HepG2 (cell line): ENCODE results near the gene EML2. TPM values are rescaled to one million over a fixed set of nuclear protein-coding genes. Genes with fewer than 3 reads are reported as not detected.

ENCODE experiments used
- JDP2 ChIP-seq: sonication (generic); formaldehyde crosslinking; IDR thresholded peaks from 2 replicates; pipeline ENCODE4 v1.8.1; 2022; ENCODE audit warnings: missing genetic modification reagents, borderline replicate concordance
- NFYC ChIP-seq: IDR thresholded peaks from 2 replicates; pipeline ENCODE4 v1.6.1; 2016; ENCODE audit warnings: missing genetic modification reagents, missing compliant biosample characterization
- SALL1 ChIP-seq: sonication (generic); formaldehyde crosslinking; IDR thresholded peaks from 2 replicates; pipeline ENCODE4 v1.8.0; 2022; ENCODE audit warnings: mild to moderate bottlenecking, missing genetic modification reagents
- TCF12 ChIP-seq, 2 experiments: fragments of 450-650 bp in 1 of 2; sonication (generic) in 1 of 2; formaldehyde crosslinking in 1 of 2; IDR thresholded peaks; 2 replicates each; pipeline versions ENCODE4 v1.6.1 to v1.8.0; 2017 to 2022; ENCODE audit warnings: antibody characterized with exemption in 1 of 2, mild to moderate bottlenecking in 1 of 2, missing genetic modification reagents in 1 of 2, moderate library complexity in 1 of 2
- TCF7L2 ChIP-seq: IDR thresholded peaks from 2 replicates; pipeline ENCODE4 v1.6.1; 2011; ENCODE audit warnings: mild to moderate bottlenecking, low read depth, low read length, moderate library complexity
- XBP1 ChIP-seq: sonication (generic); formaldehyde crosslinking; IDR thresholded peaks from 2 replicates; pipeline ENCODE4 v1.5.0; 2020; ENCODE audit warnings: missing genetic modification reagents
- ZNF350 ChIP-seq: sonication (generic); formaldehyde crosslinking; IDR thresholded peaks from 2 replicates; pipeline ENCODE4 v1.4.0; 2020; ENCODE audit warnings: mild to moderate bottlenecking, low read depth, missing genetic modification reagents, borderline replicate concordance
- ZNF446 ChIP-seq: sonication (generic); formaldehyde crosslinking; IDR thresholded peaks from 2 replicates; pipeline ENCODE4 v1.5.0; 2020; ENCODE audit warnings: mild to moderate bottlenecking, missing genetic modification reagents
- polyA plus RNA-seq, 8 experiments: library from polyadenylated mRNA; depleted of rRNA in 3 of 8; stranded (reverse) in 7 of 8; unstranded in 1 of 8; fragments of >200 nt; fragmentation: Illumina TruSeq in 4 of 8; extraction: Trizol in 4 of 8; gene quantifications; 2 replicates each; pipeline versions ENCODE4 v1.2.1 to v1.2.3, GENCODE V29; 2011 to 2016; ENCODE audit warnings: low read depth in 4 of 8, missing spikeins in 1 of 8, mixed read lengths in 1 of 8; ENCODE audit not compliant: insufficient read depth in 1 of 8
- total RNA-seq, 5 experiments: library from RNA; depleted of rRNA; stranded (reverse); fragments of >200 nt; fragmentation: Illumina TruSeq; extraction: Trizol; gene quantifications; 2 replicates each; pipeline ENCODE4 v1.2.3, GENCODE V29; 2016; ENCODE audit warnings: low read depth in 1 of 5
- TF ChIP-seq, protein P1 (sequence below): sonication (generic); formaldehyde crosslinking; IDR thresholded peaks from 2 replicates; pipeline ENCODE4 v1.4.0; 2020; ENCODE audit warnings: mild to moderate bottlenecking, missing genetic modification reagents
- TF ChIP-seq, protein P2 (sequence below): sonication (generic); formaldehyde crosslinking; IDR thresholded peaks from 2 replicates; pipeline ENCODE4 v1.9.0; 2021; ENCODE audit warnings: missing genetic modification reagents, mild to moderate bottlenecking, borderline replicate concordance
- TF ChIP-seq, protein P3 (sequence below): sonication (generic); formaldehyde crosslinking; IDR thresholded peaks from 2 replicates; pipeline ENCODE4 v1.4.0; 2020; ENCODE audit warnings: mild to moderate bottlenecking, missing genetic modification reagents, borderline replicate concordance
- TF ChIP-seq, protein P4 (sequence below): sonication (generic); formaldehyde crosslinking; IDR thresholded peaks from 2 replicates; pipeline ENCODE4 v1.5.0; 2020; ENCODE audit warnings: missing genetic modification reagents, mild to moderate bottlenecking, borderline replicate concordance
- TF ChIP-seq, protein P5 (sequence below): sonication (generic); formaldehyde crosslinking; IDR thresholded peaks from 2 replicates; pipeline ENCODE4 v1.4.0; 2020; ENCODE audit warnings: mild to moderate bottlenecking, missing genetic modification reagents
- TF ChIP-seq, protein P6 (sequence below): sonication (generic); formaldehyde crosslinking; IDR thresholded peaks from 2 replicates; pipeline ENCODE4 v1.4.0; 2020; ENCODE audit warnings: missing genetic modification reagents, borderline replicate concordance
- TF ChIP-seq, protein P7 (sequence below): sonication (generic); formaldehyde crosslinking; IDR thresholded peaks from 2 replicates; pipeline ENCODE4 v1.8.0; 2022; ENCODE audit warnings: mild to moderate bottlenecking, missing genetic modification reagents, moderate library complexity

Gene EML2
- total and polyA plus RNA-seq, 2 of the 13 experiments (the other 11 are each of a cell fraction or from before 2014, with no cell fraction given), result 7.3 to 12.9 TPM

DNA sequence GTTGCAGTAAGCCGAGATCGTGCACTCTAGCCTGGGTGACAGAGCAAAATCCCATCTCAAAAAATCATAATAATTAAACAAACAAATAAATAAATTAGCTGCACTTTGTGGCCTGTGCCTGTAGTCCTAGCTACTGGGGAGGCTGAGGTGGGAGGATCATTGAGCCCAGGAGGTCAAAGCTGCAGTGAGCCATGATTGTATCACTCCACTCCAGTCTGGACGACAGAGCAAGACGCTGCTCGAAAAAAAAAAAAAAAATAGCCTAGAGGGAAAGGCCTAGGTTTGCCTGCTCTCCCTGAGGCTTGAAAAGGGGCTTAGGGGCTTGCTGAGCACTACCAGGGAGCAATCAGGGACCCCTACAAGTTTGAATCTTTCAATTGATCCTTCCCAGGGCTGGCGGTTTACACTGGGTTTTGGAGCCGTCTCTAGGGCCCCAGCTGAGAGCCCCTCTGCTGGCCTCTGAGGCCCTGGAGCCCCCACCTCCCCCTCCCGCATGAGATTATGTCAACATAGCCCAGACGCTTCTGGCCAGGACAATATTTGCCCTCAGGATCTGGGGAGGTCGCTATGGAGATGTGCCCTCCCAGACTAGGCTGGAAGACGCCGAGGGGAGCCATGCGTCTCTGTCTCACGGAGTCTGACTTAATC is 18.4 kb upstream of the EML2 start (continued):
- TF ChIP-seq, protein P1, sequence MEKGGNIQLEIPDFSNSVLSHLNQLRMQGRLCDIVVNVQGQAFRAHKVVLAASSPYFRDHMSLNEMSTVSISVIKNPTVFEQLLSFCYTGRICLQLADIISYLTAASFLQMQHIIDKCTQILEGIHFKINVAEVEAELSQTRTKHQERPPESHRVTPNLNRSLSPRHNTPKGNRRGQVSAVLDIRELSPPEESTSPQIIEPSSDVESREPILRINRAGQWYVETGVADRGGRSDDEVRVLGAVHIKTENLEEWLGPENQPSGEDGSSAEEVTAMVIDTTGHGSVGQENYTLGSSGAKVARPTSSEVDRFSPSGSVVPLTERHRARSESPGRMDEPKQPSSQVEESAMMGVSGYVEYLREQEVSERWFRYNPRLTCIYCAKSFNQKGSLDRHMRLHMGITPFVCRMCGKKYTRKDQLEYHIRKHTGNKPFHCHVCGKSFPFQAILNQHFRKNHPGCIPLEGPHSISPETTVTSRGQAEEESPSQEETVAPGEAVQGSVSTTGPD (CRISPR knock-in tag), result no peak
- TF ChIP-seq, protein P2, sequence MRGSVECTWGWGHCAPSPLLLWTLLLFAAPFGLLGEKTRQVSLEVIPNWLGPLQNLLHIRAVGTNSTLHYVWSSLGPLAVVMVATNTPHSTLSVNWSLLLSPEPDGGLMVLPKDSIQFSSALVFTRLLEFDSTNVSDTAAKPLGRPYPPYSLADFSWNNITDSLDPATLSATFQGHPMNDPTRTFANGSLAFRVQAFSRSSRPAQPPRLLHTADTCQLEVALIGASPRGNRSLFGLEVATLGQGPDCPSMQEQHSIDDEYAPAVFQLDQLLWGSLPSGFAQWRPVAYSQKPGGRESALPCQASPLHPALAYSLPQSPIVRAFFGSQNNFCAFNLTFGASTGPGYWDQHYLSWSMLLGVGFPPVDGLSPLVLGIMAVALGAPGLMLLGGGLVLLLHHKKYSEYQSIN (CRISPR knock-in tag), result no peak
- TF ChIP-seq, protein P3, sequence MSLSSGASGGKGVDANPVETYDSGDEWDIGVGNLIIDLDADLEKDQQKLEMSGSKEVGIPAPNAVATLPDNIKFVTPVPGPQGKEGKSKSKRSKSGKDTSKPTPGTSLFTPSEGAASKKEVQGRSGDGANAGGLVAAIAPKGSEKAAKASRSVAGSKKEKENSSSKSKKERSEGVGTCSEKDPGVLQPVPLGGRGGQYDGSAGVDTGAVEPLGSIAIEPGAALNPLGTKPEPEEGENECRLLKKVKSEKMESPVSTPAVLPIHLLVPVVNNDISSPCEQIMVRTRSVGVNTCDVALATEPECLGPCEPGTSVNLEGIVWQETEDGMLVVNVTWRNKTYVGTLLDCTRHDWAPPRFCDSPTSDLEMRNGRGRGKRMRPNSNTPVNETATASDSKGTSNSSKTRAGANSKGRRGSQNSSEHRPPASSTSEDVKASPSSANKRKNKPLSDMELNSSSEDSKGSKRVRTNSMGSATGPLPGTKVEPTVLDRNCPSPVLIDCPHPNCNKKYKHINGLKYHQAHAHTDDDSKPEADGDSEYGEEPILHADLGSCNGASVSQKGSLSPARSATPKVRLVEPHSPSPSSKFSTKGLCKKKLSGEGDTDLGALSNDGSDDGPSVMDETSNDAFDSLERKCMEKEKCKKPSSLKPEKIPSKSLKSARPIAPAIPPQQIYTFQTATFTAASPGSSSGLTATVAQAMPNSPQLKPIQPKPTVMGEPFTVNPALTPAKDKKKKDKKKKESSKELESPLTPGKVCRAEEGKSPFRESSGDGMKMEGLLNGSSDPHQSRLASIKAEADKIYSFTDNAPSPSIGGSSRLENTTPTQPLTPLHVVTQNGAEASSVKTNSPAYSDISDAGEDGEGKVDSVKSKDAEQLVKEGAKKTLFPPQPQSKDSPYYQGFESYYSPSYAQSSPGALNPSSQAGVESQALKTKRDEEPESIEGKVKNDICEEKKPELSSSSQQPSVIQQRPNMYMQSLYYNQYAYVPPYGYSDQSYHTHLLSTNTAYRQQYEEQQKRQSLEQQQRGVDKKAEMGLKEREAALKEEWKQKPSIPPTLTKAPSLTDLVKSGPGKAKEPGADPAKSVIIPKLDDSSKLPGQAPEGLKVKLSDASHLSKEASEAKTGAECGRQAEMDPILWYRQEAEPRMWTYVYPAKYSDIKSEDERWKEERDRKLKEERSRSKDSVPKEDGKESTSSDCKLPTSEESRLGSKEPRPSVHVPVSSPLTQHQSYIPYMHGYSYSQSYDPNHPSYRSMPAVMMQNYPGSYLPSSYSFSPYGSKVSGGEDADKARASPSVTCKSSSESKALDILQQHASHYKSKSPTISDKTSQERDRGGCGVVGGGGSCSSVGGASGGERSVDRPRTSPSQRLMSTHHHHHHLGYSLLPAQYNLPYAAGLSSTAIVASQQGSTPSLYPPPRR, result no peak
- no peak for TF ChIP-seq JDP2 (CRISPR knock-in tag)
- TF ChIP-seq, protein P4, sequence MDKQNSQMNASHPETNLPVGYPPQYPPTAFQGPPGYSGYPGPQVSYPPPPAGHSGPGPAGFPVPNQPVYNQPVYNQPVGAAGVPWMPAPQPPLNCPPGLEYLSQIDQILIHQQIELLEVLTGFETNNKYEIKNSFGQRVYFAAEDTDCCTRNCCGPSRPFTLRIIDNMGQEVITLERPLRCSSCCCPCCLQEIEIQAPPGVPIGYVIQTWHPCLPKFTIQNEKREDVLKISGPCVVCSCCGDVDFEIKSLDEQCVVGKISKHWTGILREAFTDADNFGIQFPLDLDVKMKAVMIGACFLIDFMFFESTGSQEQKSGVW, result no peak
- TF ChIP-seq TCF7L2, result no peak
- no peak for TF ChIP-seq ZNF350 (CRISPR knock-in tag)
- peak; percentile 66 for TF ChIP-seq SALL1 (CRISPR knock-in tag)
- no peak for TF ChIP-seq TCF12 (IDR thresholded peaks at IDR 0.05)
- TF ChIP-seq TCF12 (CRISPR knock-in tag; IDR thresholded peaks at IDR 0.05), result no peak
- no peak for TF ChIP-seq XBP1 (CRISPR knock-in tag)
- TF ChIP-seq, protein P5, sequence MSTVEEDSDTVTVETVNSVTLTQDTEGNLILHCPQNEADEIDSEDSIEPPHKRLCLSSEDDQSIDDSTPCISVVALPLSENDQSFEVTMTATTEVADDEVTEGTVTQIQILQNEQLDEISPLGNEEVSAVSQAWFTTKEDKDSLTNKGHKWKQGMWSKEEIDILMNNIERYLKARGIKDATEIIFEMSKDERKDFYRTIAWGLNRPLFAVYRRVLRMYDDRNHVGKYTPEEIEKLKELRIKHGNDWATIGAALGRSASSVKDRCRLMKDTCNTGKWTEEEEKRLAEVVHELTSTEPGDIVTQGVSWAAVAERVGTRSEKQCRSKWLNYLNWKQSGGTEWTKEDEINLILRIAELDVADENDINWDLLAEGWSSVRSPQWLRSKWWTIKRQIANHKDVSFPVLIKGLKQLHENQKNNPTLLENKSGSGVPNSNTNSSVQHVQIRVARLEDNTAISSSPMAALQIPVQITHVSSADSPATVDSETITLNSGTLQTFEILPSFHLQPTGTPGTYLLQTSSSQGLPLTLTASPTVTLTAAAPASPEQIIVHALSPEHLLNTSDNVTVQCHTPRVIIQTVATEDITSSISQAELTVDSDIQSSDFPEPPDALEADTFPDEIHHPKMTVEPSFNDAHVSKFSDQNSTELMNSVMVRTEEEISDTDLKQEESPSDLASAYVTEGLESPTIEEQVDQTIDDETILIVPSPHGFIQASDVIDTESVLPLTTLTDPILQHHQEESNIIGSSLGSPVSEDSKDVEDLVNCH (CRISPR knock-in tag), result no peak
- no peak for TF ChIP-seq ZNF446 (CRISPR knock-in tag)
- TF ChIP-seq NFYC (CRISPR knock-in tag), result no peak
- TF ChIP-seq, protein P6, sequence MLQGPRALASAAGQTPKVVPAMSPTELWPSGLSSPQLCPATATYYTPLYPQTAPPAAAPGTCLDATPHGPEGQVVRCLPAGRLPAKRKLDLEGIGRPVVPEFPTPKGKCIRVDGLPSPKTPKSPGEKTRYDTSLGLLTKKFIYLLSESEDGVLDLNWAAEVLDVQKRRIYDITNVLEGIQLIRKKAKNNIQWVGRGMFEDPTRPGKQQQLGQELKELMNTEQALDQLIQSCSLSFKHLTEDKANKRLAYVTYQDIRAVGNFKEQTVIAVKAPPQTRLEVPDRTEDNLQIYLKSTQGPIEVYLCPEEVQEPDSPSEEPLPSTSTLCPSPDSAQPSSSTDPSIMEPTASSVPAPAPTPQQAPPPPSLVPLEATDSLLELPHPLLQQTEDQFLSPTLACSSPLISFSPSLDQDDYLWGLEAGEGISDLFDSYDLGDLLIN (CRISPR knock-in tag), result no peak
- TF ChIP-seq, protein P7, sequence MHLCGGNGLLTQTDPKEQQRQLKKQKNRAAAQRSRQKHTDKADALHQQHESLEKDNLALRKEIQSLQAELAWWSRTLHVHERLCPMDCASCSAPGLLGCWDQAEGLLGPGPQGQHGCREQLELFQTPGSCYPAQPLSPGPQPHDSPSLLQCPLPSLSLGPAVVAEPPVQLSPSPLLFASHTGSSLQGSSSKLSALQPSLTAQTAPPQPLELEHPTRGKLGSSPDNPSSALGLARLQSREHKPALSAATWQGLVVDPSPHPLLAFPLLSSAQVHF, result no peak
